ENCODE data around the gene MMP24. TPM values are rescaled to one million over a fixed set of nuclear protein-coding genes. Genes with fewer than 3 reads are reported as not detected.

Gene MMP24
- total and polyA plus RNA-seq, 2 of the 13 experiments (the other 11 are each of a cell fraction or from before 2014, with no cell fraction given) = 0.29 to 0.35 TPM

DNA sequence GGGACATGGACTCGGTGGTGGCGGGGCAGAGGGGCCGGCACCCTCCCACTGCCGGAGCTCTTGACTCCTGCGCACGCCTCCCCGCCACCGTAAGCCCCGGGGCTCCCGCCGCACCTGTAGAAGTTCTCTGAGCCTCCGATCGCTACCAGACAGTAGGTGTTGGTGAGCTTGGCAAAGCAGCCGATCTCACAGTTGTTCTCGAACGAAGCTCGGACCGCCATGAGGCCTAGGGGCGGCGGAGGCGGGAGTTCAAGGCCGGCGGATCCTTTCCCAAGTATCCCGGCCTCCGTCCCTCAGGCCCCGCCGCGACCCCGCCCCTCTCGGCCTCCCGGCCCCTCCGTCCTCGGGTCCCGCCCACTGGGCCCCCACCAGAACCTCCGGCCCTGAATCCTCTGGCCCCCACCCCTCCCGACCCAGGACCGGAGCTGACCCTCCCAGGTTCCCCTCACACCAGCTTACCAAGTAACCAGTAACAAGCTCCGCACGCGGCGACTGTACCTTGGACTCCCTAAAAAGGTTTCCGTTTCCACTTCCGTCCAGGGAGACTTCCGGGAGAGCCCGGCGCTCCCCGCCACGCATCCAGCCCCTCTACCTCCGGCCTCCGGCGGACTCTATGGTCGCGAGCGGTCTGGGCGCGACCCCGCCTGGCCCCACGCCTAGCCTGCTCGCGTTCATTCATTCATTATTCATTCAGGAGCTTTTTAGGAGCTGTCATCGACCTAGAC, 57.9 kb downstream of the MMP24 start, which contains the start of gene EIF6 (continued):
- TF ChIP-seq, protein P1, sequence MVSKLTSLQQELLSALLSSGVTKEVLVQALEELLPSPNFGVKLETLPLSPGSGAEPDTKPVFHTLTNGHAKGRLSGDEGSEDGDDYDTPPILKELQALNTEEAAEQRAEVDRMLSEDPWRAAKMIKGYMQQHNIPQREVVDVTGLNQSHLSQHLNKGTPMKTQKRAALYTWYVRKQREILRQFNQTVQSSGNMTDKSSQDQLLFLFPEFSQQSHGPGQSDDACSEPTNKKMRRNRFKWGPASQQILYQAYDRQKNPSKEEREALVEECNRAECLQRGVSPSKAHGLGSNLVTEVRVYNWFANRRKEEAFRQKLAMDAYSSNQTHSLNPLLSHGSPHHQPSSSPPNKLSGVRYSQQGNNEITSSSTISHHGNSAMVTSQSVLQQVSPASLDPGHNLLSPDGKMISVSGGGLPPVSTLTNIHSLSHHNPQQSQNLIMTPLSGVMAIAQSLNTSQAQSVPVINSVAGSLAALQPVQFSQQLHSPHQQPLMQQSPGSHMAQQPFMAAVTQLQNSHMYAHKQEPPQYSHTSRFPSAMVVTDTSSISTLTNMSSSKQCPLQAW (CRISPR knock-in tag; IDR thresholded peaks at IDR 0.05) = peak; percentile 96
- TF ChIP-seq THYN1 (CRISPR knock-in tag; IDR thresholded peaks at IDR 0.05; ENCODE audit: borderline replicate concordance, low read depth) (no peak), BRD4 (CRISPR knock-in tag; IDR thresholded peaks at IDR 0.05) (no peak; the same call in none of the 2 replicates), ZBTB20 (CRISPR knock-in tag; IDR thresholded peaks at IDR 0.05; ENCODE audit: borderline replicate concordance, low read depth) (peak; percentile 74; the same call in 1 of the 2 replicates), U2AF1 (optimal IDR thresholded peaks at IDR 0.05; ENCODE audit: low read depth, low read length) (peak; percentile 99), HDAC2 (CRISPR knock-in tag; IDR thresholded peaks at IDR 0.05) (peak; percentile 70), TOPORS (CRISPR knock-in tag; IDR thresholded peaks at IDR 0.05) (no peak; the same call in 1 of the 2 replicates), FIP1L1 (IDR thresholded peaks at IDR 0.05; ENCODE audit: borderline replicate concordance, insufficient read depth, low read depth, low read length) (peak; percentile 56; the same call in 1 of the 2 replicates), HMGA1 (CRISPR knock-in tag; conservative IDR thresholded peaks at IDR 0.05) (no peak), HOXA9 (CRISPR knock-in tag; IDR thresholded peaks at IDR 0.05; ENCODE audit: borderline replicate concordance) (peak; percentile 79; the same call in 1 of the 2 replicates), NR2F2 (IDR thresholded peaks at IDR 0.05; ENCODE audit: borderline replicate concordance, low read depth) (peak; percentile 64; the same call in 1 of the 2 replicates), GABPA (IDR thresholded peaks at IDR 0.05; ENCODE audit: low read depth, low read length) (peak; percentile 89), GABPA (CRISPR knock-in tag; IDR thresholded peaks at IDR 0.05; ENCODE audit: low read depth) (peak; percentile 98), RNF2 (conservative IDR thresholded peaks at IDR 0.05; ENCODE audit: low read depth) (peak; percentile 36; the same call in 1 of the 2 replicates), SRSF9 (IDR thresholded peaks at IDR 0.05; ENCODE audit: borderline replicate concordance, insufficient read depth, low read depth, low read length, poor library complexity, severe bottlenecking) (no peak), ZSCAN22 (CRISPR knock-in tag; IDR thresholded peaks at IDR 0.05) (no peak), MZF1 (CRISPR knock-in tag; IDR thresholded peaks at IDR 0.05; ENCODE audit: borderline replicate concordance) (peak; percentile 26; the same call in 1 of the 2 replicates)
- TF ChIP-seq, protein P2, sequence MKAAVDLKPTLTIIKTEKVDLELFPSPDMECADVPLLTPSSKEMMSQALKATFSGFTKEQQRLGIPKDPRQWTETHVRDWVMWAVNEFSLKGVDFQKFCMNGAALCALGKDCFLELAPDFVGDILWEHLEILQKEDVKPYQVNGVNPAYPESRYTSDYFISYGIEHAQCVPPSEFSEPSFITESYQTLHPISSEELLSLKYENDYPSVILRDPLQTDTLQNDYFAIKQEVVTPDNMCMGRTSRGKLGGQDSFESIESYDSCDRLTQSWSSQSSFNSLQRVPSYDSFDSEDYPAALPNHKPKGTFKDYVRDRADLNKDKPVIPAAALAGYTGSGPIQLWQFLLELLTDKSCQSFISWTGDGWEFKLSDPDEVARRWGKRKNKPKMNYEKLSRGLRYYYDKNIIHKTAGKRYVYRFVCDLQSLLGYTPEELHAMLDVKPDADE (CRISPR knock-in tag; IDR thresholded peaks at IDR 0.05) = peak; percentile 56; the same call in 1 of the 2 replicates
- TF ChIP-seq, protein P3, sequence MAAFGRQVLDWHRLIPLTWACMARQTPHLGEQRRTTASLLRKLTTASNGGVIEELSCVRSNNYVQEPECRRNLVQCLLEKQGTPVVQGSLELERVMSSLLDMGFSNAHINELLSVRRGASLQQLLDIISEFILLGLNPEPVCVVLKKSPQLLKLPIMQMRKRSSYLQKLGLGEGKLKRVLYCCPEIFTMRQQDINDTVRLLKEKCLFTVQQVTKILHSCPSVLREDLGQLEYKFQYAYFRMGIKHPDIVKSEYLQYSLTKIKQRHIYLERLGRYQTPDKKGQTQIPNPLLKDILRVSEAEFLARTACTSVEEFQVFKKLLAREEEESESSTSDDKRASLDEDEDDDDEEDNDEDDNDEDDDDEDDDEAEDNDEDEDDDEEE (CRISPR knock-in tag; IDR thresholded peaks at IDR 0.05) = peak; percentile 93
- TF ChIP-seq, protein P4, sequence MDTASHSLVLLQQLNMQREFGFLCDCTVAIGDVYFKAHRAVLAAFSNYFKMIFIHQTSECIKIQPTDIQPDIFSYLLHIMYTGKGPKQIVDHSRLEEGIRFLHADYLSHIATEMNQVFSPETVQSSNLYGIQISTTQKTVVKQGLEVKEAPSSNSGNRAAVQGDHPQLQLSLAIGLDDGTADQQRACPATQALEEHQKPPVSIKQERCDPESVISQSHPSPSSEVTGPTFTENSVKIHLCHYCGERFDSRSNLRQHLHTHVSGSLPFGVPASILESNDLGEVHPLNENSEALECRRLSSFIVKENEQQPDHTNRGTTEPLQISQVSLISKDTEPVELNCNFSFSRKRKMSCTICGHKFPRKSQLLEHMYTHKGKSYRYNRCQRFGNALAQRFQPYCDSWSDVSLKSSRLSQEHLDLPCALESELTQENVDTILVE (CRISPR knock-in tag; IDR thresholded peaks at IDR 0.05) = peak; percentile 93; the same call in 1 of the 2 replicates
- TF ChIP-seq, protein P5, sequence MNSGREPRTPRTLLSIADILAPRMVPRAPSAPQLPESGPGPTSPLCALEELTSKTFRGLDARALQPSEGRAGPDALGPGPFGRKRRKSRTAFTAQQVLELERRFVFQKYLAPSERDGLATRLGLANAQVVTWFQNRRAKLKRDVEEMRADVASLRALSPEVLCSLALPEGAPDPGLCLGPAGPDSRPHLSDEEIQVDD (CRISPR knock-in tag; IDR thresholded peaks at IDR 0.05; ENCODE audit: borderline replicate concordance) = 0 out of 2 replicates have a peak, but pooled peaks have one; percentile 13

Measured in HepG2 (cell line).